ENCODE results near the gene CDKN1B.

- TF ChIP-seq POLR2AphosphoS5 (IDR thresholded peaks at IDR 0.05; ENCODE audit: low read depth, low read length), result no peak
- TF ChIP-seq POLR2A (IDR thresholded peaks at IDR 0.05; ENCODE audit: low read depth, low read length), result no peak
- TF ChIP-seq TAF1 (IDR thresholded peaks at IDR 0.05; ENCODE audit: low read depth, low read length), result no peak
Measured at GRCh38 chr12:12755923-12756322, 38.8 kb downstream of the CDKN1B start.

All from GM12891 (cell line).